ENCODE data around the gene C5.
"Not testable (repeated sequence)": the region's sequence is repeated elsewhere in the genome, so short reads cannot be mapped to it uniquely, and the experiment has no call there.

C5 gene

GRCh38 chr9:121048175-121048574, 1.9 kb downstream of the C5 start:
- DNase-seq, result no peak

- DNase-seq, result no peak
These were observed 11.3 kb downstream of the C5 start for GRCh38 chr9:121038804-121039203.

- no peak for DNase-seq
These were observed 11.7 kb downstream of the C5 start for GRCh38 chr9:121038362-121038761.

DNA sequence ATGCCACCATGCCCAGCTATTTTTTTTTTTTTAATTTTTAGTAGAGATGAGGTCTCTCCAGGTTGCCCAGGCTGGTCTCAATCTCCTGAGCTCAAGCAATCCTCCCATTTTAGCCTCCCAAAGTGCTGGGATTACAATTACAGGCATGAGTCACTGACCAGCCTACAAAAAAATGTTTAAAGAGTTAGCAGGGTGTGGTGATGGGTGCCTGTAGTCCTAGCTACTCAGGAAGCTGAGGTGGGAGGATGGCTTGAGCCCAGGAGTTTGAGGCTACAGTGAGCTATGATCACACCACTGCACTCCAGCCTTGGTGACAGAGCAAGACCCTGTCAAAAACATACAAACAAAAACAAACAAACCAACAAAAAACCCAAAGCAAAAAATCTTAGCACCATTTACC, 14.4 kb downstream of the C5 start:
- DNase-seq, result not testable (repeated sequence)

GRCh38 chr9:121034529-121034928, 15.5 kb downstream of the C5 start:
- no peak for DNase-seq

DNA sequence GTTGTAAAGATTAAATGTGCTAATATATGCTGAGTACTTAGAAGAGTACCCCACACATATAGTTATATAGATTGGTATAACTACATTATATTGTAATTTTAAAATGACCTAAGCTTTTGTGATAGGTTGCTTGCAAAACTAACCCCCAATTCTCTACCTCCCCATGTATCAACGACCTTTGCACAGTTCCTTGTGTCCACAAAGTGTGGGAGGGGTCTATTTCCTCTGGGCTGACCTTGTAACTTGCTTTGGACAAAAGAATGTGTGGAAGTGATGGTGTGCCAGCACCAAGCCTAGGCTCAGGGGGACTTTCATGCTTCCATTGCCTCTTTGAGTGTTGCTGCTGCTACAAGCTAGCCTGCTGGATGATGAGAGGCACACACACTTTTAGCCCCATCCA, 20.6 kb downstream of the C5 start:
- DNase-seq, result no peak

GRCh38 chr9:121028285-121028684, 21.8 kb downstream of the C5 start:
- not testable (repeated sequence) for DNase-seq

DNA sequence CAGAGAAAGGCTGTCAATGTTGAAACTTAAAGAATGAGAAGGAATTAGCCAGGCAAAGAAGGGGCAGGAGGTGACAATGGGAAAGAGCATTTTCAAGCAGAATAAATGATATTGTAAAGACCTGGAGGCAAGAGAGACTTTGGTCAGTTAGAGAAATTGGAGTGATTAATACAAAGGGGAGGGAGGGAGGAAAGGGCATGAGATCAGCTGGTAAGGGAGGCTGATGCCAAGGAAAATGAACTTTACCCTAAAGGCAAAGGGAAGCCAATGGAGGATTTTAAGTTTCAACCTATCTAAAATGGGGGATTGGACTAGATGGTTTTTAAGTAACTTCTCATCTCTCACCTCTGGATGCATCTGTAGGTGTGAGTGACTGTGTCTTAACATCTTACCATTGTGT, 23.3 kb downstream of the C5 start:
- DNase-seq, result no peak

- no peak for DNase-seq
These were observed 23.8 kb downstream of the C5 start for GRCh38 chr9:121026260-121026691.

DNA sequence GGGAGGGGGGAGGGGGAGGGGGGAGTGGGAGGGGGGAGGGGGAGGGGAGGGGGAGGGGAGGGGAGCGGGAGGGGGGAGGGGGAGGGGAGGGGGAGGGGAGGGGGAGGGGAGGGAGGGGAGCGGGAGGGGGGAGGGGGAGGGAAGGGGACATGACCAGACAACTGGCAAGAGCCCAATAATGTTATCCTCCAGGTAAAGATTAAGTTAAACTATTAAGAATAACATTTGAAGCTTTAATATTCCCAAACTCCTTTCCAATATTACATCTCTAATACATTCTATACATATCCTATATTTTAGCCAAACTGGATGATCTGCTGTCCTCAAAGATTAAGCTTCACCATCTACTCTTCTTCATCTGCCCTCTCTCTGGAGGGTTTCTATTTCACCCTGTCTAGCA, 25.8 kb downstream of the C5 start:
- DNase-seq, result no peak

DNA sequence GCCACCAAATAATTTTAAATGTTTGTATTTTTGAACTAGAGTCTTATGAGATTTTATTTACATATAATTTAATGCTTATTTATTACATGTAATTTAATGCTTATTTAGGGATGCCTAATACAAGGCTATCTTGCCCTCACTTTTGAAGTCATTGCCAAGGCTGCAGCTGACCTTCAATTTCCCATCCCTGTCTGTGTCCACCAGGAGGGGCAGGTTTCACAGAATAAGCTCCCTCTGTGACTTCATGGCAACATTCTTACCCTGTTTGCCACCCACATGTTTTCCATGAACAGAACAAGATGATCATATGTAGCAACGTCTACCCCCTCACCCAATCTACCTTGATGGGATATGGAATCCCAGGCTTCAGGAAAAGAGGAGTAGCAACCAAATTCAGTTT, 27.0 kb downstream of the C5 start:
- DNase-seq, result no peak

DNA sequence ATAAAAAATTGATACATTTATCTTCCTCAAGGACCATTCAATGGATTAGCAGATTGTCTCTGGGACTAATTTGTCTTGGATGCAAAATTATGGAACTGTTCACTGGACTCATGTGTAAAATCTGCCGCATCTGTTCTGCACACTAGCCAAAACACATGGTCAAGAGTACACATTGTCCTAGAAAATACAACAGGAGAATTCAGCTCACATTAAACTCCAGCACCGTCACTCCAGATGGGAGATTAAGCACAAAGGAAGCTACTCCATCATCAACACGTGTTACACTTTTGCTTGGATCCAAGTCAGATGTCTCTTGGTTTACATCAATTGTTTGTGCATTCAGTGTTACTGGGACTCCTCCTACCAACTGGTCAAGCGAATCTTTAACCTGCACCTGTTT, 28.8 kb downstream of the C5 start:
- DNase-seq, result no peak

DNA sequence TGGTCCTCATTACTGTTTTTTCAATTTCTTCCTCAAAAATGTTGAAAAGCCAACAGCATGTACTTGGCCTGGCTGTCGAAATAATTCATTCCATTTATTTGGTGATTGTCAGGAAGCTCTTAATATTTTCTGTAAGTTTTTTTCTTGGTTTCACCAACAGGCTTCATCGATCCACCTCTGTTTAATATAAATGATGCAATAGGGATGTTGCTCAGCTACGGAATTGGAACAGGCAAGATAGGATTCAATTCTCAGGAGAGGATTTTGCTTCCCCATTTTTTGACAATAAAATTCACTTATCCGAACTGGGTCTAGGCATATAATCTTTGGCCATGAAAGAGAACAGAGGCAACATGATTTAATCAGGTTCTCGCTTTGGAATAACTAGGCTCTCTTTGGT, 30.8 kb downstream of the C5 start:
- no peak for DNase-seq

DNA sequence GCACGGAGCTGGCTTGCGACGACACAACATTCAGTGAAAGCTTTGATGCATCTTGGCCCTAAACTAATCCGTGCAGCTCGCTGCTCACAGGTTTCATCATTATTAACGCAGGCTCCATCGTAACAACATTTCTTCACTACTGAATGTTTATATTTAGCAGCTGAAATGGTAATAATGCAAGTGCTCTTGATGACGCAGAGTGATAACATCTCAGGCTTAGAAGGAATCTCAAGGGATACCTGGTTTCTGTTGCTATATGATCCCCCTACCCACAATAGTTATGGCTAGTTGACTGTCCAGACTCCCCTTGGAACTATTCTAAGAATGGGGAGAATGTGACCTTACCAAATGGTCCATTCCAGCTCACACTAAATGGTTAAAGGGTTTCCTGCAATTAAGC, 36.2 kb downstream of the C5 start:
- DNase-seq, result no peak

- no peak for DNase-seq
These were observed 40.4 kb downstream of the C5 start for GRCh38 chr9:121009650-121010049.

GRCh38 chr9:120999317-120999716, 50.8 kb downstream of the C5 start:
- no peak for DNase-seq

GRCh38 chr9:120998111-120998510, 52.0 kb downstream of the C5 start:
- no peak for DNase-seq

DNA sequence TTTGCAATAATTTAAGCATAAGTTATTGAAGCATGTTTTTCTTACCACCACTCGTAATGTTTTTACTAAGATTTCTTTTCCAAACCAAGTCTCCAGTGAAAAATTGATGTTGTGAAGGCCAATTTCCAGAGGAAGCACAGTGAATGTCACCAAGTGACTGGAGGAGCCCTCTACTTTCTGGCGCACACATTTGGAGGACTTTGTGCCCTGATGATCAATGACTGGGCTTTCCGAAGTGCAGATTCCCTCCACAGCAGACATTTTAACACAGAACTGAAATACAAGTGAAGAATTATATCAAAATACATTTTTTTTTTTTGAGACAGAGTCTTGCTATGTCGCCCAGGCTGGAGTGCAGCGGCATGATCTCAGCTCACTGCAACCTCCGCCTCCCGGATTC, 52.6 kb downstream of the C5 start:
- no peak for DNase-seq

DNA sequence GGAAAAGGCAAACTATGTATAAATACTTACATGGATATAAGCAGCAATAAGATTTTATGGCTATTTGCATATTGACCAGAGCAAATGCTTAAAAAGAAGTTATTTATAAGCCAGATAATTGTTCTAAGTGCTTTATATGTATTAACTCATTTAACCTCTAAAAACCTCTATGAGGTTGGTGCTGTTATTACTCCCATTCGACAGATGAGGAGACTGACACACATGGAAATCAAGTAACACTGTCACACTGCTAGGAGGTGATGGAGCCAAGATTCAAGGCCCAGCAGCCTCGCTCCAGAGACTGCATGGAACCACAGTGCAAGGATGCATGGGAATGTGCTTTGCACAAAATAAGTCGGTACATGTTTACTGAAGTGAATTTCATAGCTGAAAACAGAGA, 53.7 kb downstream of the C5 start:
- DNase-seq, result no peak

- no peak for DNase-seq
These were observed 61.0 kb downstream of the C5 start for GRCh38 chr9:120989065-120989464.

DNA sequence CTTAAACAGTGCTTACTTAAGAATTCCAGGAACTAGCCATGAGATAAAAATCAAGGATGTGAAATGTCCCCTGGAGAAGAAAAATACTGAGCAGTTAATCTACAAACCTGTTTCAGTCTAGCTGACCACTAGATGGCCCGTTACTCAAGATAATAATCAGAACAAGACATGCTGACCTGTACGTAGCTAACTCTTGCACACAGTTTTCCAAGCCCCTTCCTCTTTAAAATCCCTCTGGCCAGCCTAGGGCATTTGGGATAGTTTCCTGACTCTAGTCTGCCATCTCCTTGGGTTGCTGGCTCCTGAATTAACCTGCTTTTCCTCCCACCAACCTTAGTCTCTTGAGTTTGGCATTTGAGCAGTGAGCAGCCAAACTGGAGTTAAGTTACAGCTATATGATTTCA, 64.3 kb downstream of the C5 start:
- DNase-seq, result no peak

GRCh38 chr9:120983259-120983837, 66.7 kb downstream of the C5 start:
- DNase-seq, result no peak

- no peak for DNase-seq
These were observed 67.2 kb downstream of the C5 start for GRCh38 chr9:120982836-120983235.

DNA sequence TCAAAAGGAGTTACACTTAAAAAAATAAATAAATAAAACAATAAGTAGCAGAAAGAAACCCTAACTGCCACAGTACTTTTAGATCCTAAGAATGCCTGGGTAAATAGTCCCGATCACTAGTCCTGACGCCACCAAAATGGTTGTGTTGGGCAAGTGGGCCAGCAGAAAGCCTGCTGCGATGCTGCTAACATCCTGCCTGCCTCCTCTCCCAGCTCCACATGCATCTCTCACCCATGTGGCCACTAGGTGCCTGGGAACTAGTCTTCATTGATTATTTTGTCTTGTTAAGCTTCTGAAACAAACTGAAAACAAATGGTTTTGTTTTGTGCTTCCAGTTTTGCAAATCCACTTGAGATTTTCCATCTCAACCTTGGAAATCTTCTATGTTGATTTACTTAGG, 69.1 kb downstream of the C5 start:
- DNase-seq, result no peak

DNA sequence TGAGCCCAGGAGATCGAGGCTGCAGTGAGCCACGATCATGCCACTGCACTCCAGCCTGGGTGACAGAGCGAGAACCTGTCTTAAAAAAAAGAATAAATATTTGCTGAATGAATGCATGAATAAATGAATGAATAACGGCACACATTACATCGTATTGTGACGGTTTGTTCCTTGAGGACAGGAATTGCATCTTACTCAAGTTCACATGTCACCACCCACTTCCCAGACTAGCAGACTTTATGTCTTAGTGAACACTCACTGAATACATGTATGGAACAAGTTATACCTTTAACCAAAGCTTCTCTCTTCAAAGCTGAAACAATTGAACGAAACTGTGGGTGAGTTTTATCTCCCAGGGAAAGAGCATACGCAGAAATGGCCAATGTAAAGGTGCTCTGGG, 70.3 kb downstream of the C5 start:
- DNase-seq, result no peak

- no peak for DNase-seq
These were observed 71.1 kb downstream of the C5 start for GRCh38 chr9:120978987-120979386.

Data from activated CD8-positive, alpha-beta memory T cell treated with anti-CD3 and anti-CD28 coated beads, Interleukin-2, amount 50 U/mL, for 4 hours (primary cell).